Liver (tissue), 3 donors: ENCODE measurements around the gene CCDC28B.

Source experiments
- CTCF ChIP-seq: fragments of 150-350 bp; IDR thresholded peaks from 2 replicates; pipeline ENCODE4 v1.5.1; 2017; ENCODE audit warnings: improper control_type of control experiment, low read depth, low read length; ENCODE audit not compliant: missing input control
- ZBTB33 ChIP-seq: IDR thresholded peaks from 2 replicates; pipeline ENCODE4 v1.6.1; 2016; ENCODE audit warnings: antibody characterized with exemption
- TF ChIP-seq, protein P1 (sequence below): IDR thresholded peaks from 2 replicates; pipeline ENCODE4 v1.6.1; 2016; ENCODE audit warnings: antibody characterized with exemption
- TF ChIP-seq, protein P2 (sequence below): IDR thresholded peaks from 2 replicates; pipeline ENCODE4 v1.6.1; 2016; ENCODE audit warnings: antibody characterized with exemption
- donor health status: healthy.
- donor health status: healthy.

GRCh38 chr1:32195531-32195930 lies 4.9 kb upstream of the CCDC28B start:
- TF ChIP-seq CTCF (no peak), ZBTB33 (no peak)
- TF ChIP-seq, protein P1, sequence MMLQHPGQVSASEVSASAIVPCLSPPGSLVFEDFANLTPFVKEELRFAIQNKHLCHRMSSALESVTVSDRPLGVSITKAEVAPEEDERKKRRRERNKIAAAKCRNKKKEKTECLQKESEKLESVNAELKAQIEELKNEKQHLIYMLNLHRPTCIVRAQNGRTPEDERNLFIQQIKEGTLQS, result no peak
- TF ChIP-seq, protein P2, sequence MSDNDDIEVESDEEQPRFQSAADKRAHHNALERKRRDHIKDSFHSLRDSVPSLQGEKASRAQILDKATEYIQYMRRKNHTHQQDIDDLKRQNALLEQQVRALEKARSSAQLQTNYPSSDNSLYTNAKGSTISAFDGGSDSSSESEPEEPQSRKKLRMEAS, result no peak
